ENCODE data around the gene MS4A6E. TPM values are rescaled to one million over a fixed set of nuclear protein-coding genes. Genes with fewer than 3 reads are reported as not detected.

The MS4A6E gene
- total and polyA plus RNA-seq, 7 donors, result not detected

GRCh38 chr11:60343094-60343704 lies 16.1 kb downstream of the MS4A6E start:
- peak; percentile 26 for TF ChIP-seq CTCF (IDR thresholded peaks at IDR 0.05)
- DNase-seq (no peak), ATAC-seq (no peak)
- Histone ChIP-seq H3K36me3 (ENCODE audit: insufficient read depth in 1 of 2, low read depth in 1 of 2) (no peaks in the 10 kb centered on the region), H3K27me3 (ENCODE audit: insufficient read depth in 3 of 3, low read length in 2 of 3) (no peaks in the 10 kb centered on the region), H3K4me3 (no peak overlapping the region), H3K4me1 (no peaks in the 10 kb centered on the region), H3K27ac (no peak overlapping the region), H3K9me3 (no peaks in the 10 kb centered on the region)
- intact Hi-C loops (cut with DNase I), result no loop called here
- WGBS, 3 donors, result 74 to 78% (median 75%) methylated on average over 10 of the region's 10 CpGs

- intact Hi-C loops (cut with DNase I), result no loop called here
- TF ChIP-seq CTCF (IDR thresholded peaks at IDR 0.05), result no peak
- Histone ChIP-seq H3K27me3 (ENCODE audit: insufficient read depth in 3 of 3, low read length in 2 of 3) (no peaks in the 10 kb centered on the region), H3K4me1 (no peaks in the 10 kb centered on the region), H3K36me3 (ENCODE audit: insufficient read depth in 1 of 2, low read depth in 1 of 2) (no peaks in the 10 kb centered on the region), H3K9me3 (no peaks in the 10 kb centered on the region), H3K4me3 (no peak overlapping the region), H3K27ac (no peak overlapping the region)
- ATAC-seq (no peak), DNase-seq (no peak)
- WGBS, 3 donors, result 65 to 75% (median 72%) methylated on average over 2 of the region's 2 CpGs
Measured at GRCh38 chr11:60344146-60344545, 17.1 kb downstream of the MS4A6E start.

- no peak for ATAC-seq
- Histone ChIP-seq H3K36me3 (ENCODE audit: insufficient read depth in 1 of 2, low read depth in 1 of 2) (no peaks in the 10 kb centered on the region), H3K27me3 (ENCODE audit: insufficient read depth in 3 of 3, low read length in 2 of 3) (no peaks in the 10 kb centered on the region), H3K4me3 (no peak overlapping the region), H3K27ac (no peak overlapping the region), H3K9me3 (no peaks in the 10 kb centered on the region), H3K4me1 (no peaks in the 10 kb centered on the region)
- intact Hi-C loops (cut with DNase I), result no loop called here
- peak; percentile 8 for TF ChIP-seq CTCF (IDR thresholded peaks at IDR 0.05)
- no peak for DNase-seq
Measured at GRCh38 chr11:60345489-60345888, 18.4 kb downstream of the MS4A6E start.

- TF ChIP-seq CTCF (IDR thresholded peaks at IDR 0.05), result no peak
- ATAC-seq (no peak), DNase-seq (no peak)
- WGBS, 3 donors, result 70 to 88% (median 85%) methylated on average over 2 of the region's 2 CpGs
- no peak overlapping the region for H3K4me3 ChIP-seq
- no peaks in the 10 kb centered on the region for H3K4me1 ChIP-seq
- intact Hi-C loops (cut with DNase I), result no loop called here
- no peaks in the 10 kb centered on the region for H3K9me3 ChIP-seq
- H3K36me3 ChIP-seq (ENCODE audit: insufficient read depth in 1 of 2, low read depth in 1 of 2), result no peaks in the 10 kb centered on the region
- H3K27me3 ChIP-seq (ENCODE audit: insufficient read depth in 3 of 3, low read length in 2 of 3), result no peaks in the 10 kb centered on the region
- no peak overlapping the region for H3K27ac ChIP-seq
Measured at GRCh38 chr11:60347084-60347797, 20.2 kb downstream of the MS4A6E start.

Measured in psoas muscle (tissue), 8 donors.